Neural progenitor cell (in vitro differentiated cells): ENCODE results near the gene MAPK8.

Source experiments
- EZH2phosphoT487 ChIP-seq: fragments of 200-600 bp; sonication (generic); IDR thresholded peaks from 2 replicates; pipeline ENCODE4 v1.6.1; 2017; ENCODE audit warnings: antibody characterized with exemption
- TF ChIP-seq, protein P1 (sequence below): fragments of 200-600 bp; sonication (generic); IDR thresholded peaks from 2 replicates; pipeline ENCODE4 v1.5.1; 2017; ENCODE audit warnings: antibody characterized with exemption, mild to moderate bottlenecking

- TF ChIP-seq, protein P1, sequence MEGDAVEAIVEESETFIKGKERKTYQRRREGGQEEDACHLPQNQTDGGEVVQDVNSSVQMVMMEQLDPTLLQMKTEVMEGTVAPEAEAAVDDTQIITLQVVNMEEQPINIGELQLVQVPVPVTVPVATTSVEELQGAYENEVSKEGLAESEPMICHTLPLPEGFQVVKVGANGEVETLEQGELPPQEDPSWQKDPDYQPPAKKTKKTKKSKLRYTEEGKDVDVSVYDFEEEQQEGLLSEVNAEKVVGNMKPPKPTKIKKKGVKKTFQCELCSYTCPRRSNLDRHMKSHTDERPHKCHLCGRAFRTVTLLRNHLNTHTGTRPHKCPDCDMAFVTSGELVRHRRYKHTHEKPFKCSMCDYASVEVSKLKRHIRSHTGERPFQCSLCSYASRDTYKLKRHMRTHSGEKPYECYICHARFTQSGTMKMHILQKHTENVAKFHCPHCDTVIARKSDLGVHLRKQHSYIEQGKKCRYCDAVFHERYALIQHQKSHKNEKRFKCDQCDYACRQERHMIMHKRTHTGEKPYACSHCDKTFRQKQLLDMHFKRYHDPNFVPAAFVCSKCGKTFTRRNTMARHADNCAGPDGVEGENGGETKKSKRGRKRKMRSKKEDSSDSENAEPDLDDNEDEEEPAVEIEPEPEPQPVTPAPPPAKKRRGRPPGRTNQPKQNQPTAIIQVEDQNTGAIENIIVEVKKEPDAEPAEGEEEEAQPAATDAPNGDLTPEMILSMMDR, result no peak
- no peak for TF ChIP-seq EZH2phosphoT487
Observed at GRCh38 chr10:48400850-48401220, 94.4 kb downstream of the MAPK8 start.
